Measurements from ENCODE around the gene SPTBN4.
"Not testable (repeated sequence)": the region's sequence is repeated elsewhere in the genome, so short reads cannot be mapped to it uniquely, and the experiment has no call there.

SPTBN4 gene

DNA sequence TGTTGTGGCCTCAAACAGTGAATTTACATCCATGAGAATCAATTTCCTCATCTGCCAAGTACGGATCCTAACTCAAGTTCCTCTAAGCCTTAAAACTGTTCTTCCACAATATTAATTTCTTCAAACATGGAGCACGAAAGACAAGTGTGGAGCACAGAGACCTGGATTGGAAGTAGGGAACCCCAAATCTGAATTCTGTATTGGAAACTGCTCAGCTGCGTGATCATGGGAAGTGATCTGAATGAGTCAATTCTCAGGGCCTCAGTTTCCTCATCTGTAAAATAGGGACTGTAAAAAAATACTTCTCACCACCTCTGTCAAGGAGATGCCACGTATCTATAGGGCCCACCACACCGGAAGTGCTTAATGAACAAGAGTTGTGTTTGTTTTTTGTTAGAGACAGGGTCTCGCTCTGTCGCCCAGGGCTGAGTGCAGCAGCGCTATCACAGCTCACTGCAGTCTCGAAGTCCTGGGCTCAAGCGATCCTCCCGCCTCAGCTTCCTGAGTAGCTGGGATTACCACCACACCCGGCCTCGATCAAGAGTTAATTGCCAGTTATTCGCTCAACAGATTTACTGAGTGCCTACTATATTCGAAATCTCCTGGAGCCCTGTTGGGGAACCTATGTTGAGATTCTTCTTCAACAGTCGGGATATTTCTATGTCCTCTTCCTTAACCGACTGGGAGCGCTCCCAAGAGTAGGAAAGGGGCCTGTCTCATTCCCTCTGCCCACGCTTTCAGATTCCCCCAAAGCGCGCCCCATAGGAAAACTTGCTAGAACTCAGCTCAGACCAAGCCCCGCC lies 24.3 kb upstream of the SPTBN4 start:
- DNase-seq, result no peak

- DNase-seq, result peak; percentile 98
Measured at GRCh38 chr19:40443131-40443999, 23.4 kb upstream of the SPTBN4 start.

DNA sequence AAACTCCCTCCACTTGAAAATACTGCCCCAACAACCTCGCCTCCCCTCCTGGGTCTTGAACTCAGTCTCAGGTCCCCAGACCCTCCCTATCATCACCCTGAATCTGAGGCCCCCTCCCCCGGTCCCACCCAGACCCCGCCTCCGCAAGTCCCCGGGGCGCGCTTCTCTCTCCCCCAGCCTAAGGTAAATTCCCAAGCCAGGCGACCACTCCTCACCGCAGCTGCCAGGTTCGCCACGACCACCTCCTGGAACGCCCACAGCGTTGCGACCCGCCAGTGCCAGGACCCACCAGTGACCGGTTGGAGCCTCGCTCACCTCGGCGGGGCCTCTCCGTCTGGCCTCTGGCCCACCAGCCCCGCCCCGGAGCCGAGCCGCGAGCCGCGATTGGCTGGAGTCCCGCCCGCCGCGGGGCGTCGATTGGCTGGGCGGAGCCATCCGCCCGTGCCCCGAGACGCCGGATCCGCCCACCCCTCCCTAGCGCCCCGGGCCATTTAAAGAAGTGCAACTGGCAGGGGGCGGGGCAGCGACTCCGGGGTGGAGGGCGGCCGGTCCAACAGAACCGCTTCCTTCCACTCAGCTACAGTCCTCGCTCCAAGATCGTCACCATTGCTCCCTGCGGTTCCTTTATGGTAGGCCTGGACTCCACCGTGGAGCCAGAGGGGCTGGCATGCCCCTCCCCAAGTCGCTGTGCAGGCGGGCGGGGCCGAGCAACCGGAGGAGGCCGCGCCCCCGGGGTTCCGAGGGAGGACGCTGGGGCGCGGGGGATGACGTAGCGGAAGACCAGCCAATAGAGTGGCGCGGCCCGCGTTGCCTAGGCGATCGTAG lies 22.6 kb upstream of the SPTBN4 start, which contains the start of gene SERTAD3:
SERTAD3 (minus strand) TSS at position 336 of the 825 bp plus-strand sequence. CDS start 2,255 bp downstream, outside the sequence.
- DNase-seq, result peak; percentile 96

DNA sequence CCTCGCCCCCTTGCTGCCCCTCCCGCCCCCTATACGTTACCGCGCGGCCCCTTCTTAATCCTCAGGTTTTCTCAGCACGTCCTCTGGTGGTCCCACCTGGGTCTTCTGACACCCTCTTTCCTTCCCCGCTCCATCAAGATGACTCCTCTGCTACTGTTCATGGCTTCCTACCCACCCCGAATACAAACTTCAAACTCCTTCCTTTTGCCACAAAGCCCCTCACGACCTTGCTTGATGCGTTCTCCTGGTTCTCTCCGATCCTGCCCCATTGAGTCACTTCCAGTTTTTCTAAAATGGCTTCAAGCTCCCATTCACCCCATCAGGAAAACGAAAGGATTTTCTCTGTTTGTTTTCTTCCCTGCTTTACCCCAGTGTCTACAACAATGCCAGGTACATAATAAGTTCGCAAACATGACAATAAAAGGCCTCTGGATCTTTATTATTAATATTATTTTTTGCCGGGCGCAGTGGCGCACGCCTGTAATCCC lies 21.9 kb upstream of the SPTBN4 start:
- DNase-seq, result no peak

DNA sequence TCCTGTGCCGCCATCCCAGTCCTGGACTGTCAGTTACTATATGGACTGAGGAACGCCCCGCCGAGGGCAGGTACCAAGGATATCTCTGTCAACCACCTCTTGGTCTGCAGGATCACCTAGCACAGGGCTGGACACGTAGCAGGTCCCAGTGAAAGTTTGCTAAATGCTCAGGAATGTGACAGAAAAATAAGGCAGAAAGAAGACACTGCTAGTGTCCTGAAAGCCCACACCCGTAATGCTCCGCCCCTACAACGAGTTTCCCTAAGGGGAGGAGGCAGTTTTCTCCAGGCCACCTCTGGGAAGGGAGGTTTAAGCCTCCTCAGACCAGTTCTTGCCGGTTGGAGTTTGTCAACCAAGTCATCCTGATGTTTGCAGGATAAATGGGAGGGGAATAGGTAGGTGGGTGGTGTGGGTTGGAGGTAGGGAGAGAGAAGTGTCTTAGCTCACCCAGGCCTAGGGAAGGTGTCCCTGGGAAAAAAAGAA lies 21.0 kb upstream of the SPTBN4 start:
- no peak for DNase-seq

DNA sequence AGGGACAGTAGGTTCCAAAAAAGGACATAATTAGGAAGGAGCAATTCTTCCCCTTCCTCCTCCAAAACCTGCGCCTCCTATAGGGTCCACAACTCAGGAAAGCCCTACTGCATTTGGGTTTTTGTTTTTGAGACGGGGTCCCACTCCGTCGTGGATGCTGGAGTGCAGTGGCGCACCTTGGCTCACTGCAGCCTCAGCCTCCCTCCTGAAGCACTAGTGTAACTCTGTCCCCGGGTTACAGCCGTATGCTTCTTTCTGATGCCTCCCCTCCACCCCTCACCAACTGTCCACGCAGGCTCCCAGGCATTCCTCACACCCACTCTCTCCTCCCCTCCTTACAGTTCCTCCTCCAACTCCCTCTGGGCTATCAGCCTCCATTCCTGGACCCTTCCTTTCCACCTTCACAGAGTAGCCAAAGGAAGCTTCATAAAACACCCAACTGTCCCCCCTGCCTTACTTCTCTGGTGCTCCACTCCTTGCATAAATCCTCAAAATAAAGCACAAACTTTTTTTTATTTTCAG lies 20.5 kb upstream of the SPTBN4 start:
- no peak for DNase-seq

DNA sequence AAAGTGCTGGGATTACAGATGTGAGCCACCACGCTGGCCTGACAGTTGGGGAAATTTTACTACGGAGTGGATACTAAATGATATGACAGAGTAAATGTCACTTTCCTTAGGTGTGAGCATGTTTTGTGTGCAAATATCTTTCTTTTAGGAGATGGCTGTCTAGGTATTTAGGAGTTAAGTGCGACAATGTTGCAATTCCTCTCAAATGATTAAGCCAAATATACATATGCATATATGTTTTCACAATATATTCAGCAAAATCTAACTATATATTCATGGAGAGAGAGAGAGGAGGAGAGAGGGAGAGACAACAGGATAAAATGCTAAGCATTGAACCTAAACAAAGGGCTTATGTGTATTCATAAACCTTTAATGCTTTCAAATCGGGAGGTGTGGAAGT lies 17.3 kb upstream of the SPTBN4 start:
- DNase-seq, result no peak

- no peak for DNase-seq
Measured at GRCh38 chr19:40450664-40451063, 16.1 kb upstream of the SPTBN4 start.

DNA sequence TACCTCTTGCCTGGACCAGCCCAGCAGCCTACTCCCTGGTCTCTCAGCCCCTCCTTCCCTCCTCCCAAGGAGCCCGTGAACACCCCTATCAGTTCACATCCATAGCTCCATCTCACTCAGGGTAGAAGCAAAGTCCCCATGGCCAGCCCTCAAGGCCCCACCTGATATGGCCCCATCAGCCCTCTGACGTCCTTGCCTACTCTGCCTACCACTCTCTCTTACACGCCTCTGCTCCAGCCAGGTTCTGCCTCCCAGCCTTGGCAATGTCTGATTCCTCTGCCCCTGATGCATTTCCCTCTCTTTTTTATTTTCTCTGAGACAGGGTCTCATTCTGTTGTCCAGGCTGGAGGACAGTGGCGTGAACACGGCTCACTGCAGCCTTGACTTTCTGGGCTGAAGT lies 14.8 kb upstream of the SPTBN4 start:
- DNase-seq, result no peak

- no peak for DNase-seq
Measured at GRCh38 chr19:40453151-40453735, 13.6 kb upstream of the SPTBN4 start.

GRCh38 chr19:40453943-40454342 lies 12.9 kb upstream of the SPTBN4 start:
- DNase-seq, result not testable (repeated sequence)

GRCh38 chr19:40457048-40457447 lies 9.8 kb upstream of the SPTBN4 start:
- DNase-seq, result no peak

GRCh38 chr19:40457953-40458596 lies 8.7 kb upstream of the SPTBN4 start:
- no peak for DNase-seq

DNA sequence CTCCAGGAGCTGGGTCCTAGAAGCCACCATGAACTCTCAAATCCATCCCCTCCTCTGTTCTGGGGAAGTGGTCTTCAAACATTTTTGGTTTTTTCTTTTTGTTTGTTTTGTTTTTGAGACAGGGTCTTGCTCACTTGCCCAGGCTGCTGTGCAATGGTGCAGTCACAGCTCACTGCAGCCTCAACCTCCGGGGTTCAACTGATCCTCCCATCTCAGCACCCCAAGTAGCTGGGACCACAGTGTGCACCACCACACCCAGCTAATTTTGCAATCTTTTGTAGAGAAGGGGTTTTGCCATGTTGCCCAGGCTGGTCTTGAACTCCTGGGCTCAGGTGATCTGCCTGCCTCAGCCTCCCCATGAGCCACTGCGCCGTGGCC lies 8.2 kb upstream of the SPTBN4 start:
- no peak for DNase-seq

- no peak for DNase-seq
Measured at GRCh38 chr19:40460185-40460584, 6.6 kb upstream of the SPTBN4 start.

- DNase-seq, result no peak
Measured at GRCh38 chr19:40461669-40462221, 5.1 kb upstream of the SPTBN4 start.

DNA sequence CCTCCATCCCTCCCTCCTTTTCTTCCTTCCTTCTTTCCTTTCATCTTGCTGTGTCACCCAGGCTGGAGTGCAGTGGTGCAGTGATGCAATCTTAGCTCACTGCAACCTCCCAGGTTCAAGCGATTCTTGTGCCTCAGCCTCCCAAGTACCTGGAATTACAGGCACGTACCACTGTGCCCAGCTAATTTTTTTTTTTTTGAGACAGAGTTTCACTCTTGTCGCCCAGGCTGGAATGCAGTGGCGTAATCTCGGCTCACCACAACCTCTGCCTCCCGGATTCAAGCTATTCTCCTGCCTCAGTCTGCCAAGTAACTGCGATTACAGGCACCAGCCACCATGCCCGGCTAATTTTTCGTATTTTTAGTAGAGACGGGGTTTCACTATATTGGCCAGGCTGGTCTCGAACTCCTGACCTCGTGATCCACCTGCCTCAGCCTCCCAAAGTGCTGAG lies 3.2 kb upstream of the SPTBN4 start:
- DNase-seq, result not testable (repeated sequence)

GRCh38 chr19:40464059-40465024 lies 2.5 kb upstream of the SPTBN4 start:
- DNase-seq, result peak; percentile 52

DNA sequence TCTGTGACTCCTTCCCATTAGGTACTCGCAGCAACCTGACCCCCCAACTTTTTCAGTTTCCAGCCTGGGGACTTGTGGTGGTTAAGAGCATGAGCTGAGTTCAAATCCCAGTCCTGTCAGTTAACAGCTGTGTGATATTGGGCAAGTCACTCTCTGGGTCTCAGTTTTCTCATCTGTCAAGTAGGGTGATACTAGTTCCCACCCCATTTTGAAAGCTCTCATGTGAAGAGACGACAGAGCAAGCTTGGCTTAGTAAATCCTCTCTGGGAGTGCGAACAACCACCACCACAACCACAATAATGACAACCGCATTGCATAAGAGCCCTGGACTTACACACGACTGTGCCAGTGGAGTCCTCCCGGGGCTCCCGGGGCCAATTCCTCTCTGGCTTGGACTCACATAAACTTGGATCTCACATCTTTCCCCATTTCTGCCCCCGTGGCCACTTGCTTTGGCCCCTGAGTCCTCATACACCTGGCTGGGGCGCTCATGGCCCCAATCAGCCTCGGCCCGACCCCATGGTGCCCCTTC lies 1.7 kb upstream of the SPTBN4 start:
- no peak for DNase-seq

Data from NCI-H2107 (cell line).